RWPE1 (cell line): Measurements from ENCODE around the gene ARHGEF7.

Experiments used
- CTCF ChIA-PET: fragments of 350-600 bp; sonication (Branson Sonifier 250); formaldehyde crosslinking; extraction: SDS; loops from one replicate; lab custom pipeline; 2021; lab: Yijun Ruan, JAX
- POLR2A ChIA-PET: fragments of 400-600 bp; formaldehyde crosslinking; extraction: SDS; loops from one replicate; lab custom pipeline; 2020; ENCODE audit warnings: antibody characterized with exemption; ENCODE audit not compliant: low non-redundant PET; lab: Yijun Ruan, JAX
- DNase-seq: peaks from one replicate; pipeline ENCODE4 v3.0.0; 2012; ENCODE audit warnings: low spot score
- H3K27ac ChIP-seq: fragments of 450-650 bp; 2 replicates; pipeline ENCODE4 v1.5.1; 2017
- CTCF ChIP-seq: fragments of 450-650 bp; conservative IDR thresholded peaks from 2 replicates; pipeline ENCODE4 v1.5.1; 2017; ENCODE audit warnings: low read depth, mild to moderate bottlenecking

The ARHGEF7 gene

GRCh38 chr13:111177921-111178320, 62.8 kb downstream of the ARHGEF7 start:
- ChIA-PET POLR2A (no interaction called here), CTCF (no interaction called here)
- H3K27ac ChIP-seq: no peak overlapping the region

GRCh38 chr13:111178402-111178801, 63.3 kb downstream of the ARHGEF7 start:
- no peak overlapping the region for H3K27ac ChIP-seq
- ChIA-PET CTCF (no interaction called here), POLR2A (no interaction called here)
- TF ChIP-seq CTCF: no peak
- no peak for DNase-seq

More at GRCh38 chr13:111177921-111178320, 62.8 kb downstream of the ARHGEF7 start:
- TF ChIP-seq CTCF: no peak
- no peak for DNase-seq

- no peak overlapping the region for H3K27ac ChIP-seq
- ChIA-PET POLR2A (no interaction called here), CTCF (no interaction called here)
- no peak for TF ChIP-seq CTCF
- DNase-seq: no peak
These were observed 65.0 kb downstream of the ARHGEF7 start for GRCh38 chr13:111179908-111180760.

- DNase-seq: no peak
- H3K27ac ChIP-seq: no peak overlapping the region
- CTCF ChIA-PET: no interaction called here
- POLR2A ChIA-PET: no interaction called here
- TF ChIP-seq CTCF: no peak
These were observed 66.9 kb downstream of the ARHGEF7 start for GRCh38 chr13:111181977-111182376.

- TF ChIP-seq CTCF: no peak
- ChIA-PET POLR2A (no interaction called here), CTCF (no interaction called here)
- no peak for DNase-seq
- no peak overlapping the region for H3K27ac ChIP-seq
These were observed 68.1 kb downstream of the ARHGEF7 start for GRCh38 chr13:111183087-111183645.

- ChIA-PET CTCF (interaction anchor here (0.7 kb wide), 1 partner anchor 32 kb away, joined by 3 read pairs; no protein-coding TSS in a partner anchor), POLR2A (no interaction called here)
- DNase-seq: no peak
- no peak overlapping the region for H3K27ac ChIP-seq
- TF ChIP-seq CTCF: no peak
These were observed 68.8 kb downstream of the ARHGEF7 start for GRCh38 chr13:111183959-111184358.
